Ishikawa (cell line): ENCODE data around the gene EXOSC5.

ENCODE experiments used
- CEBPB ChIP-seq: IDR thresholded peaks from 2 replicates; pipeline ENCODE4 v1.6.1; 2012
- CREB1 ChIP-seq: IDR thresholded peaks from 2 replicates; pipeline ENCODE4 v1.6.1; 2012; ENCODE audit warnings: low read depth
- EGR1 ChIP-seq: IDR thresholded peaks from 2 replicates; pipeline ENCODE4 v1.6.1; 2012
- EP300 ChIP-seq: IDR thresholded peaks from 2 replicates; pipeline ENCODE4 v1.6.1; 2012; ENCODE audit warnings: borderline replicate concordance
- FOXM1 ChIP-seq: IDR thresholded peaks from 2 replicates; pipeline ENCODE4 v1.6.1; 2012; ENCODE audit warnings: low read depth, borderline replicate concordance
- MAX ChIP-seq: IDR thresholded peaks from 2 replicates; pipeline ENCODE4 v1.6.1; 2012
- NFIC ChIP-seq: IDR thresholded peaks from 2 replicates; pipeline ENCODE4 v1.6.1; 2012
- RAD21 ChIP-seq: IDR thresholded peaks from 2 replicates; pipeline ENCODE4 v1.6.1; 2012; ENCODE audit warnings: low read depth
- REST ChIP-seq: IDR thresholded peaks from 2 replicates; pipeline ENCODE4 v1.6.1; 2012; ENCODE audit warnings: low read depth, mild to moderate bottlenecking
- TAF1 ChIP-seq: IDR thresholded peaks from 2 replicates; pipeline ENCODE4 v1.6.1; 2012; ENCODE audit warnings: low read depth, mild to moderate bottlenecking
- TCF12 ChIP-seq: IDR thresholded peaks from 2 replicates; pipeline ENCODE4 v1.6.1; 2012; ENCODE audit warnings: low read depth
- TEAD4 ChIP-seq: IDR thresholded peaks from 2 replicates; pipeline ENCODE4 v1.6.1; 2012
- USF1 ChIP-seq: IDR thresholded peaks from 2 replicates; pipeline ENCODE4 v1.6.1; 2012
- YY1 ChIP-seq: IDR thresholded peaks from 2 replicates; pipeline ENCODE4 v1.6.1; 2012; ENCODE audit warnings: low read depth
- ZBTB7A ChIP-seq: IDR thresholded peaks from 2 replicates; pipeline ENCODE4 v1.6.1; 2012; ENCODE audit warnings: low read depth

Gene EXOSC5

GRCh38 chr19:41357746-41358145, 39.4 kb downstream of the EXOSC5 start:
- no peak for TF ChIP-seq EP300
- TF ChIP-seq RAD21, result no peak
- no peak for TF ChIP-seq CREB1
- TF ChIP-seq TCF12, result no peak
- no peak for TF ChIP-seq TAF1
- TF ChIP-seq YY1, result no peak
- TF ChIP-seq MAX, result no peak
- TF ChIP-seq FOXM1, result no peak
- TF ChIP-seq EGR1, result no peak

- TF ChIP-seq MAX, result no peak
- TF ChIP-seq TAF1, result no peak
- no peak for TF ChIP-seq ZBTB7A
- TF ChIP-seq FOXM1, result no peak
- no peak for TF ChIP-seq EGR1
- no peak for TF ChIP-seq TCF12
- TF ChIP-seq YY1, result no peak
- no peak for TF ChIP-seq EP300
- TF ChIP-seq REST, result no peak
- TF ChIP-seq CREB1, result no peak
- no peak for TF ChIP-seq TEAD4
- no peak for TF ChIP-seq RAD21
- TF ChIP-seq USF1, result no peak
- TF ChIP-seq NFIC, result no peak
- no peak for TF ChIP-seq CEBPB
Measured at GRCh38 chr19:41356984-41357739, 40.0 kb downstream of the EXOSC5 start.

- no peak for TF ChIP-seq CREB1
- TF ChIP-seq MAX, result no peak
- TF ChIP-seq EGR1, result no peak
- TF ChIP-seq CEBPB, result no peak
Measured at GRCh38 chr19:41355802-41356201, 41.4 kb downstream of the EXOSC5 start.

- TF ChIP-seq MAX (no peak), YY1 (no peak), REST (no peak), ZBTB7A (no peak), EP300 (no peak), CREB1 (no peak), TCF12 (no peak), TAF1 (no peak), NFIC (no peak), USF1 (no peak), FOXM1 (no peak), TEAD4 (no peak), RAD21 (no peak), CEBPB (no peak), EGR1 (no peak)
Measured at GRCh38 chr19:41355035-41355434, 42.1 kb downstream of the EXOSC5 start.

GRCh38 chr19:41354343-41354953, 42.7 kb downstream of the EXOSC5 start:
- TF ChIP-seq EGR1 (no peak), NFIC (no peak), CREB1 (no peak), USF1 (no peak), TCF12 (no peak), EP300 (no peak), MAX (no peak), CEBPB (no peak), TEAD4 (no peak), YY1 (no peak), REST (no peak)
